ENCODE results near the gene TACC3.

TACC3 gene

DNA sequence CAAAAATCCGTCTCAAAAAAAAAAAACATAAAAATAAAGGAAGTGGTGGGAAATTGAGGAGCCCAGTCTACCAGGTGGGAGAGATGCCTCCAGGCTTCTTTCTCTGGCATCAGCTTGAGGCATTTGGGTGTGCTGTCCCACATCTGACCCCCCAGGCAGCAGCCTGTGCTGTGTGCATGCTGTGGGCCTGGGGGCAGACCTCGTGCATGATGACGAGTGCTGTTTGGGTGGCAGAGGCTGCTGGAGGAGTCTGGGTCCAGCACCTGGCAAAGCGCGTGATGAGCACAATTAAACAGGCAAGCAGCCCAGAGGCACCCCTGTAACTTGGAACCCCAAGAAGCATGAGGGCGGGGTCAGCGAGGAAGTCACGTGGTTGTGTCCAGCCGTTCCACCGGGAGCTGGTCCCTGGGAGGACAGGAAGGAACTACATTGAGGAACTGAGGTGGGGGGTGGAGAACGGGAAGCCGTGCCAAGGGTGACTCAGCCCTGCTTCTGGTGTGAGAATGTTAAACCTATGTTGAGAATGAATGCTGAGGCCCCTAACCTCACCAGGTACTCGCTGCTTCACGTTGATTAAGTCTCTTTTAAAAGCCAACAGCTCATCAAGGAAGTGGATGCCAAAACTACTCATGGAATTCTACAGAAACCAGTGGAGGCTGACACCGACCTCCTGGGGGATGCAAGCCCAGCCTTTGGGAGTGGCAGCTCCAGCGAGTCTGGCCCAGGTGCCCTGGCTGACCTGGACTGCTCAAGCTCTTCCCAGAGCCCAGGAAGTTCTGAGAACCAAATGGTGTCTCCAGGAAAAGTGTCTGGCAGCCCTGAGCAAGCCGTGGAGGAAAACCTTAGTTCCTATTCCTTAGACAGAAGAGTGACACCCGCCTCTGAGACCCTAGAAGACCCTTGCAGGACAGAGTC, 6.1 kb downstream of the TACC3 start:
- Histone ChIP-seq H4K20me1 (ENCODE audit: control insufficient read depth, insufficient read depth, low read depth, low read length) (peaks cover 60% of the 10 kb centered on the region), H3F3A (ENCODE audit: control insufficient read depth, insufficient read depth) (peaks cover 17% of the 10 kb centered on the region), H3K79me2 (ENCODE audit: control insufficient read depth, low read length) (peaks cover 98% of the 10 kb centered on the region), H3K4me1 (ENCODE audit: control insufficient read depth, low read length) (peaks cover 40% of the 10 kb centered on the region), H3K9me2 (replicated peaks; ENCODE audit: control insufficient read depth, low read length) (no peaks in the 10 kb centered on the region), H3K4me3 (ENCODE audit: low read length) (no peak overlapping the region), H3K27ac (ENCODE audit: low read depth, low read length) (no peak overlapping the region), H3K27me3 (ENCODE audit: control insufficient read depth, low read length) (no peaks in the 10 kb centered on the region), H3K36me3 (ENCODE audit: control insufficient read depth, low read length) (peaks cover 98% of the 10 kb centered on the region), H3K9me3 (ENCODE audit: control insufficient read depth, insufficient read depth, low read length) (no peaks in the 10 kb centered on the region), H3K4me2 (ENCODE audit: low read length) (no peak overlapping the region)
- no peak for TF ChIP-seq EZH2phosphoT487 (IDR thresholded peaks at IDR 0.05; ENCODE audit: borderline replicate concordance, low read length)
- TF ChIP-seq, protein P1, sequence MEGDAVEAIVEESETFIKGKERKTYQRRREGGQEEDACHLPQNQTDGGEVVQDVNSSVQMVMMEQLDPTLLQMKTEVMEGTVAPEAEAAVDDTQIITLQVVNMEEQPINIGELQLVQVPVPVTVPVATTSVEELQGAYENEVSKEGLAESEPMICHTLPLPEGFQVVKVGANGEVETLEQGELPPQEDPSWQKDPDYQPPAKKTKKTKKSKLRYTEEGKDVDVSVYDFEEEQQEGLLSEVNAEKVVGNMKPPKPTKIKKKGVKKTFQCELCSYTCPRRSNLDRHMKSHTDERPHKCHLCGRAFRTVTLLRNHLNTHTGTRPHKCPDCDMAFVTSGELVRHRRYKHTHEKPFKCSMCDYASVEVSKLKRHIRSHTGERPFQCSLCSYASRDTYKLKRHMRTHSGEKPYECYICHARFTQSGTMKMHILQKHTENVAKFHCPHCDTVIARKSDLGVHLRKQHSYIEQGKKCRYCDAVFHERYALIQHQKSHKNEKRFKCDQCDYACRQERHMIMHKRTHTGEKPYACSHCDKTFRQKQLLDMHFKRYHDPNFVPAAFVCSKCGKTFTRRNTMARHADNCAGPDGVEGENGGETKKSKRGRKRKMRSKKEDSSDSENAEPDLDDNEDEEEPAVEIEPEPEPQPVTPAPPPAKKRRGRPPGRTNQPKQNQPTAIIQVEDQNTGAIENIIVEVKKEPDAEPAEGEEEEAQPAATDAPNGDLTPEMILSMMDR (IDR thresholded peaks at IDR 0.05; ENCODE audit: low read depth, low read length, poor library complexity, severe bottlenecking), result no peak

DNA sequence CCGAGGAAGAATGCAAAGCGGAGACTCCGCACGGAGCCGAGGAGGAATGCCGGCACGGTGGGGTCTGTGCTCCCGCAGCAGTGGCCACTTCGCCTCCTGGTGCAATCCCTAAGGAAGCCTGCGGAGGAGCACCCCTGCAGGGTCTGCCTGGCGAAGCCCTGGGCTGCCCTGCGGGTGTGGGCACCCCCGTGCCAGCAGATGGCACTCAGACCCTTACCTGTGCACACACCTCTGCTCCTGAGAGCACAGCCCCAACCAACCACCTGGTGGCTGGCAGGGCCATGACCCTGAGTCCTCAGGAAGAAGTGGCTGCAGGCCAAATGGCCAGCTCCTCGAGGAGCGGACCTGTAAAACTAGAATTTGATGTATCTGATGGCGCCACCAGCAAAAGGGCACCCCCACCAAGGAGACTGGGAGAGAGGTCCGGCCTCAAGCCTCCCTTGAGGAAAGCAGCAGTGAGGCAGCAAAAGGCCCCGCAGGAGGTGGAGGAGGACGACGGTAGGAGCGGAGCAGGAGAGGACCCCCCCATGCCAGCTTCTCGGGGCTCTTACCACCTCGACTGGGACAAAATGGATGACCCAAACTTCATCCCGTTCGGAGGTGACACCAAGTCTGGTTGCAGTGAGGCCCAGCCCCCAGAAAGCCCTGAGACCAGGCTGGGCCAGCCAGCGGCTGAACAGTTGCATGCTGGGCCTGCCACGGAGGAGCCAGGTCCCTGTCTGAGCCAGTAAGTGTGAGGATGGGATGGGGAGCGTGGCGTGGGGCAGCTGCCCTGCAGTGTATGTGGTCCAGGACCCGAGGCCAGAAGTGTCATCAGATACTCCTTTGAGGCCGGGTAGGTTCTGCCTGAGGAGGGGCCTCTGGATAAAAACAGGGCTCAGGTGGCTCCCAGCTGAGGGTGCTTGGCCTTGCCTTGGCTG, 7.0 kb downstream of the TACC3 start:
- peaks cover 8% of the 10 kb centered on the region for H3F3A ChIP-seq (ENCODE audit: control insufficient read depth, insufficient read depth)
- peak overlapping the region; percentile 33; the same call in 1 of the 2 replicates for H3K4me2 ChIP-seq (ENCODE audit: low read length)
- H3K4me3 ChIP-seq (ENCODE audit: low read length), result no peak overlapping the region
- H3K4me1 ChIP-seq (ENCODE audit: control insufficient read depth, low read length), result peaks cover 33% of the 10 kb centered on the region
- no peaks in the 10 kb centered on the region for H3K9me2 ChIP-seq (replicated peaks; ENCODE audit: control insufficient read depth, low read length)
- no peaks in the 10 kb centered on the region for H3K9me3 ChIP-seq (ENCODE audit: control insufficient read depth, insufficient read depth, low read length)
- no peaks in the 10 kb centered on the region for H3K27me3 ChIP-seq (ENCODE audit: control insufficient read depth, low read length)
- no peak overlapping the region for H3K27ac ChIP-seq (ENCODE audit: low read depth, low read length)
- H4K20me1 ChIP-seq (ENCODE audit: control insufficient read depth, insufficient read depth, low read depth, low read length), result peaks cover 60% of the 10 kb centered on the region
- peaks cover 98% of the 10 kb centered on the region for H3K79me2 ChIP-seq (ENCODE audit: control insufficient read depth, low read length)
- TF ChIP-seq EZH2phosphoT487 (IDR thresholded peaks at IDR 0.05; ENCODE audit: borderline replicate concordance, low read length), result no peak
- TF ChIP-seq, protein P1 (IDR thresholded peaks at IDR 0.05; ENCODE audit: low read depth, low read length, poor library complexity, severe bottlenecking), result no peak
- H3K36me3 ChIP-seq (ENCODE audit: control insufficient read depth, low read length), result peaks cover 99% of the 10 kb centered on the region

DNA sequence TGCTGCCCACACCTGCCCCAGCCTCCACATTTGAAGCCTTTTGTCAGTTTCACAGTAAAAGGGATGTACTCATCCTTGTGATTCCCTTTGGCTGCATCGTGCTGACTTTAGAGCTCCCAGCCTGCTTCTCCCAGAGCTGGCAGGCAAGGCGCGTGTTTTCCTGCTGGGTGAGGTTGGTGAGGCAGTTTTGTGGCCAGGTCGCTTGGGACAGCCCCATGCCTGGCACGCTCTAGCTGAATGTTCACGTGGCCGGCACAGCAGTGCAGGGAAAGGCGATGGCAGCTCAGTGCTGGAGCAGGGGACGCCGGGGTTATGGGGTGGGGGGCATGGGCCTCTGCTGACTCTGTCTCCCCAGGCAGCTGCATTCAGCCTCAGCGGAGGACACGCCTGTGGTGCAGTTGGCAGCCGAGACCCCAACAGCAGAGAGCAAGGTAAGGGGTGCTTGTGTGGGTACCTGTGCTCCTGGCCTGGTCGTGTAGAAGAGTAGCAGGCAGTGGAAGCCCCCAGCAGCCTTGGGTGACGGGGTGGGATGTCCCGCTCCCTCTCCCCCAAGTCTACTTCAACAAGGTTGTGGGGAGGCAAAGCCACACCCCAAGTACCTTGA, 9.3 kb downstream of the TACC3 start:
- TF ChIP-seq EZH2phosphoT487 (IDR thresholded peaks at IDR 0.05; ENCODE audit: borderline replicate concordance, low read length), result no peak
- TF ChIP-seq, protein P1 (IDR thresholded peaks at IDR 0.05; ENCODE audit: low read depth, low read length, poor library complexity, severe bottlenecking), result no peak
- peaks cover 99% of the 10 kb centered on the region for H3K36me3 ChIP-seq (ENCODE audit: control insufficient read depth, low read length)
- peaks cover 94% of the 10 kb centered on the region for H3K79me2 ChIP-seq (ENCODE audit: control insufficient read depth, low read length)
- no peak overlapping the region for H3K27ac ChIP-seq (ENCODE audit: low read depth, low read length)
- peaks cover 3% of the 10 kb centered on the region; the same call in 1 of the 2 replicates for H3F3A ChIP-seq (ENCODE audit: control insufficient read depth, insufficient read depth)
- H3K27me3 ChIP-seq (ENCODE audit: control insufficient read depth, low read length), result no peaks in the 10 kb centered on the region
- H3K9me3 ChIP-seq (ENCODE audit: control insufficient read depth, insufficient read depth, low read length), result no peaks in the 10 kb centered on the region
- no peaks in the 10 kb centered on the region for H3K9me2 ChIP-seq (replicated peaks; ENCODE audit: control insufficient read depth, low read length)
- peaks cover 46% of the 10 kb centered on the region for H4K20me1 ChIP-seq (ENCODE audit: control insufficient read depth, insufficient read depth, low read depth, low read length)
- H3K4me1 ChIP-seq (ENCODE audit: control insufficient read depth, low read length), result peaks cover 14% of the 10 kb centered on the region
- H3K4me3 ChIP-seq (ENCODE audit: low read length), result no peak overlapping the region
- no peak overlapping the region for H3K4me2 ChIP-seq (ENCODE audit: low read length)
